Stimulated activated CD8-positive, alpha-beta memory T cell treated with anti-CD3 and anti-CD28 coated beads, Interleukin-7, amount 100 ng/mL, for 24 hours (primary cell): ENCODE data around the gene SRGAP2B.
"Not testable (repeated sequence)": the region's sequence is repeated elsewhere in the genome, so short reads cannot be mapped to it uniquely, and the experiment has no call there.

ENCODE experiments used
- DNase-seq: peaks from one replicate; pipeline ENCODE4 v3.0.0-alpha.2; 2020; ENCODE audit warnings: low read depth

SRGAP2B gene

DNA sequence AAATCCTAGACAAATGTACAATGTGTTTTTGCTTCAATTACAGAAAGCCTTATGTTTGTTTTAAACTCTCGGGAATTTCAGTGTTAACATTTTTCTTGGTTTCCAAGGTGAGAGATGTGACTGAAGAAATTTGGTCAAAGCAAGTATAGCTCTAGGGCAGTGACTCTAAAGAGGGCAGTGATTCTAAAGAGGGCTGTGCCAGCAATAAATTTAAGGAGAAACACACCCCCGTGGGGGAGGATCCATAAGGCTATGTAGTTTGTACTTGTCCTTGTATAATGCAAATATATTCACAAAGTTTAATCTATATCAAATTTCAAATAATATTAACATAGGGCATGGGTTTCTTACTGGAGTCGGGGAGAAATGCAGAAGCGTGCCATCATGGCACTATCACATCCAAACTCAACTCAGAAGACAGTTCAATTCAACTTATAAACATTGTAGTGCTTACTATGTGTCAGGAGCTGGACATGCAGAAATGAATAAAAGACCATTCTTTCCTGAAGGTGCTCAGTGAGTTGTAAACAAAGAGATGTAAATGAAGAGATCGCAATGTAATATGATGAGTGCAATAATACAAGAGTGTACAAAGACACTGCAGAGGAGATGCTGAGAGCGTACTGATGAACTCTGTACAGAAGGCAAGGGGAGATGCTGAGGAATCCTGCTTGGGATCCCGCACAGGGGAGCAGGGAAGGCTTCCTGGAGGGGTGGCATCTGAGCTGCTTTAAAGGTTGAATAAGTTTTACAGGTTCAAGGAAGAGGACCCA lies 12.5 kb downstream of the SRGAP2B start:
- not testable (repeated sequence) for DNase-seq

DNA sequence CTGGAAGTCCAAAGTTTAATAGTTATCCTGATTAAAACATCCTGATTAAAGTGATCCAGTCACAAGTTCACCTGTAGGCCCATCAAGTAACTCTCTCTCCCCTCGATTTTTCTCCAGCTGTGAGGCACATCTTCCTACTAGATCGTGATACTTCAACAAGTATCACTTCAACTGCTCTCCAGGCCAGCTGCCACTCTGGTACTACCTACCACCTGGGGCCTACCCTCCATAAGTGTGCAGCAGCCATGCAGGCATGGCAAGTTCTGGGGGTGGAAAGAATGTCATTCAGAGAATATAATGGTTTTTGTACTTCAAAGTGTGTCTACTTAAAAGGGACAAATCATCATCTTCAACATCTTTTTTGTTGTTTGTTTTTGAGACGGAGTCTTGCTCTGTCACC lies 14.9 kb downstream of the SRGAP2B start:
- not testable (repeated sequence) for DNase-seq

DNA sequence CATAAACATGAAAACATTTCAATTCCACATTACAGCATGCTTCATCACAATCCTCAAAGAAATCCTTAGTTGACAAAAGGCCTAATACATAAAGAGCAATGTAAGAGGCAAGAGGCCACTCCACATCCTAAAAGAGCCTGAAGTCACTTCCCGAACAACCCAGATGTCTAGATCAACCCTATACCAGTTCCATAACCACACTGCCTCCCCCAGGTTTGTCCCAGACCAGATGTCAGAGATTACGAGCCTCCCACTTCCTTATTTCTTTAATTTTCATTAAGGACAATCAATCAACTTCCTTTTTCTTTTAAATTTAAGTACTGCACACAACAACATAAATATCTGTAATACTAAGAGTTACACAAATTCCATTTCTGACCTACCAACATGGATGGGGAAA lies 15.4 kb downstream of the SRGAP2B start:
- not testable (repeated sequence) for DNase-seq

DNA sequence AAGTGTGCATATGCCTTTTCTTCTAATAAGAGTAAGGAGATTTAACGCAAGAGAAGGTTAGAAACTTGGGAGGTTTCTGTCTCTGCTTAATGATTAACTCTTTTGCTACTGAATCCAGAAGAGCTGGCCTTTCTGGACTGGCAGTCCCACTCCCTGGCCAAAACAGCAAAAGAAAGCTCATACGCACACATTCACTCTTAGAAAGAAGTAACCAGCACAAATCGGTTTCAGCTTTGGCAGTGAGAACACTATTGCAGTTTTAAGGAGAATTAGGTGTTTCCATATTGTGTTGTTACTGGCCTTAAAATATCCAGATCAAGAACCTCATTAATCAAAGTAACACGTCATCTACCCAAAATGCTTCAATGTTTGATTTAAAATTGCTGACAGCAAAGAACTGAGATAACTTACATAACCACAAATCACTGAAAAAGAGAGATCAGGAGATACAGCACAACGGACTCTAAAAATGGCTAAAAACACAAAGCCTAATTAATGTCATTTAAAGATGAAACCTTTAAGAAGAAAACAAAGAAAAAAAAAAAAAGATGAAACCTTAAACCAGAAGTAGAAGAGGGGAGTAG lies 16.2 kb downstream of the SRGAP2B start:
- not testable (repeated sequence) for DNase-seq

DNA sequence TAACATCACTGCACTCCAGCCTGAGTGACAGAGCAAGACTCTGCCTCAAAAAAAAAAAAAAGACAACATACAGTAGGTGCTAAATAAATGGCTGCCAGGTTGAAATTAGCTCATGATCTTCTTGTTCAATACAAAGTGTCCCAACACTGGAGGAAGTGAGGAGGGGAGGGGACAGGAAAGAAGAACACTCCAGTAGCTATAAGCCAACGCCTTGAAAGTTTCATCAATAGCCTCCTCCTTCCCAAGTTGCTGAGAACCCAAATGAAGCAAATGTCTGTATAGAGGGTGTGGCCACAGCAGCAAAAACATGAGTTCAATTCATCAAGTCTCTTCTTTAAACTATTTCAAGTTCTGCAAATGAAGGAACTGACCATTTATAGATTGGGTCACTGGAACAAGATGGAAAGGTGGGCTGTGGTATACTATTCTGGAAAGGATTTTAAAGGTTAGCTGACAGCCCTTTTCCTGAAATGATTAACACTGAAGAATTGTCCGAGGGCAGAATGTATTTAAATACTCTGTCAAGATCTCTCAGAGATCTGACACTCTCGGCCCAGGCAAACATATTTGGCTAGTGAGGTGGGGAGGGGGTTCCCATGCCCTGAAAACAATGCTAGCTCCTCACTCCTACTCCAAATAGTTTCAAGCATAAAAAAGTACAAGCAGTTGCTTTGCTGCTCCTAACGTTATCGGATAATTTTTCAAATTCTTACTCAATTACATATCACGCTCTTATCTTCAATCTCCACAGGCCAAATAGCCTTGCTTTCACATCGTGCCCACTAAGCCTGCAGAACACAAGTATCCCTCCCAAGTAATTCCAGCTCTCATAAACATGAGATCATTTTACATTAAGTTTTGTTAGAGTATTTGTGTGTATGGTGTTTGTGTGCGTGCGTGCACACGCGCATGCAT lies 17.0 kb downstream of the SRGAP2B start:
- DNase-seq, result not testable (repeated sequence)

DNA sequence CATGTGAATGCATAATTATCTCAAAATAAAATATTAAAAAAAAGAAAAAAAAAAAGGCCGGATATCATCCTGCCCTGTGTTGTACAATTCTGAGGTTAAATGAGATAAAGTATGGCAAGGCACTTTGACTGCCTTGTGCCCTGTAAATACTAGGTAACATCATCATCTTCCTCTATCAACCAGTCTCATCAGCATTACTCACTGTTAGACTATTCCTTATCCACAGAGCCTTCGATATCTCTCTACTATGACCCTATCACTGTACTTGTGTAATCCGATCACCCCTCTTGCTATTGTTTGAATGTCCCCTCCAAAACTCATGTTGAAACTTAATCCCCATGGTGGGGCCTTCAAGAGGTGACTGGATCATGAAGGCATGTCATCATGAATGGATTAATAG lies 18.3 kb downstream of the SRGAP2B start:
- DNase-seq, result not testable (repeated sequence)

DNA sequence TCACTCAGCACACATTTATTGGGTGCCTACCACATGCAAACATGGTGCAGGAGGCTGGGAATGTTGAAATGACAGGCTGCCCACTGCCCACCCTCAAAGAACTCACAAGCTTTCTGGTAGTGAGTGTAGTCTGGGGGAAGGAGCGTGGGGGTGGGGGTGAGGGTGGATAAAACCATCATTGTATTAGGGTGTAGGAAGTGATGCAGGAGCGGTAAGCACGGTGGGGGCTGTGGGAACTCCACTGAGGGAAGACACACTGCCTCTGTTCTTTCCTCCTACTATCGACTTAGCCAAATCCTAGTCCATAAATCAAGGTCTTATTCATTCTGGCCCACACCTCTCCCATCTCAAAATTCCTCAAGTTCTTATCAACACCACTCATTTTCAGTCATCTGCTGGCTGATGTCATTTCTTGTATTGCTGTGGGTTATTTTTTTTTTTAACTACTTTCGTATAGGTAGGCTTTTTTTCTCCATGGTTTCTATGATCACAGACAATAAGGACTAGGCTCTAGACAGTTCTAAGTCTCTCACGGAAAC lies 21.0 kb downstream of the SRGAP2B start:
- DNase-seq, result not testable (repeated sequence)

DNA sequence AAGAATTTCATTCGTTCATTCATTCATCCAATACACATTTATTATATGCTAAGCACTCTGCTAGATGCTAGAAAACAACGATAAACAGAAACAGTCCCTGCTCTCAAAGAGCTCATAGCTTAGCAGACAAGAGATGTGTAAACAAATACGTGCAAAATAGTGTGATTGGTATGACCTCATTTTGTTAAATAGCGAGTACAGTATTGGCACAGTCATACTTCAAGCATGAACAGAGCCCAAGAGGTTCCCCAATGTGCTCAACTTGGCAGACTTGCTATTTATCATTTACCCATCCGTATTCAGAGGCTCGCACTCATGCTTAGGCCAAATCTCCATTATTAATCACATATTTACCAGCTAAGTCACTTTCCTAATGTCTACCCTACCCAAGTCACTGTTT lies 23.6 kb downstream of the SRGAP2B start:
- DNase-seq, result not testable (repeated sequence)

DNA sequence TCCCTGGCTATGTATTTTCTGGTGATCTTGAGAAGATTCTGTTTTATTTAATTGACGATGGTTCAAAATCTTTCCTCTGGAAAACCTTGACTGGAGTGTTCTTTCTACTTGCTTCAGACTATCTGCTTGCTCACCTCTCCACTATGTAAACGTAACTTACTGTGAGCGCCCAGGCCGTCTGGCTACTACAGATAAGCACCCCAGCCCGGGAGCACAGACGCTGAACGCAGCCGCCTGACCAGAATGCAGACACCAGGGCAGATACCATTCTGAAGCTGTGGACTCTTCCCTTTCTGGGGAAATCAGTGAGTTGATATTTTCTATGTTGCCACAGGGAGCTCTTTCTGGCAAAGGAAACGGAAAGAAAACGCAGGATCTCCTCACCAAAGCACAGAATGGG lies 28.6 kb downstream of the SRGAP2B start:
- not testable (repeated sequence) for DNase-seq

DNA sequence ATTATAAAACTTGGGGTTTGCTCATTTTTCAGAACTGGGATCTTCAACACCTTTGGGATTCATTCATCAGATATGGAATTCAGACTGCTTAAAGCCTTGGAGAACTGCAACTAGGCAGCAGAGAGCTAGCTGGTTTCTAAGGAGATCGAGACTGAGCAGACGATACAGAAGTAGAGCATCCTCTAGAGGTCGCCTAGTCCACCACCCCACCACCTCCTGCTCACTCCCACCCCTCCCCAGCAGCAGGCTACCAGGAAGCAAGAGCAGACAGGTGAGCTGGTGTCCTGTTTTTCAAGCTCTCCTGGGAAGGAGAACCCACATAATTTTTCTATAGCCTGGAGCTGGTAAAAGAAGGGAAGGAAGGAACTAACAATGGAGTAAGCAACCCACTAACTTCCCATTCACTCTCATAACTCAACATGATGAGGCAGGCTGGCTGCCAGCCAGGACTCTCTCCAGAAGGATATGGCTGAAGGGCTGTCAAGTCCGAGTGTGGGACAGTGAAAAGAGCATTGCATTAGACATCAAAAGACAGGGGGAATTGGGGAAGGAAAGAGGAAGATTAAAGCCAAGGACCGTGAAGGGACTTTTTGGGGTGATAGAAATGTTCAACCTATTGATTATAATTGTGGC lies 29.8 kb downstream of the SRGAP2B start:
- DNase-seq, result not testable (repeated sequence)

DNA sequence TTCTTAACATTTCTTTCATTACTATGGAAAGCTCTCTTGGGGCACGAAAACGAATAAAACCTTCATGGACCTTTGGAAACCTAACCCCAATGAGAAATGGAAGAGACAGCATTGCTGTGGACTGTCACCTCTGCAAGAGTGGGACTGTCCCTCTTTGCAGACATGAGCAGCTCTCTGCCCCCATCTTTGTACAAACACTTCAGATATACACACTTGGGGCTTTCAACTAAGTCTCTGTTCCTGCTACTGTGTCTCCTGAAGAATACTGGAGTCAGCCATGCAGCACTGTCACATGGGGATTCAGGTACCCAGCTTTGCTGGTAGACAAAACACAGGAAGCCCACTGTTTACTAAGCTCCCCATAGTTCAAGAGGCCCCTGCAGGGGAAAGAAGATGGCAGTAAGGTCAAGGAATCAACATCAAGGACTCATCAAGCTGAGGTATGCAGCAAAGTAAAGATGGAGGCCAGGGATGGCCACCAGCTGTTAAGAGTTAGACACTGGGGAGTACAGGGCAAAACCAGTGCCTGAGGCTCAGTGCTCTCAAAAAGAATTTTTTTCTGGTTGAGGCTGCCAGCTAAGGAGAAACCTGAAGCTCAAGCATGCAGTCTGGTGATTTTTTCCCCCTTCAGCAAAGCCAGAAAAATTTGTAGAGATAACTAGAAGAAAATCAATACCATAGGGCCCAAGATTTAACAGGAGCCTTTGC lies 31.0 kb downstream of the SRGAP2B start:
- not testable (repeated sequence) for DNase-seq

DNA sequence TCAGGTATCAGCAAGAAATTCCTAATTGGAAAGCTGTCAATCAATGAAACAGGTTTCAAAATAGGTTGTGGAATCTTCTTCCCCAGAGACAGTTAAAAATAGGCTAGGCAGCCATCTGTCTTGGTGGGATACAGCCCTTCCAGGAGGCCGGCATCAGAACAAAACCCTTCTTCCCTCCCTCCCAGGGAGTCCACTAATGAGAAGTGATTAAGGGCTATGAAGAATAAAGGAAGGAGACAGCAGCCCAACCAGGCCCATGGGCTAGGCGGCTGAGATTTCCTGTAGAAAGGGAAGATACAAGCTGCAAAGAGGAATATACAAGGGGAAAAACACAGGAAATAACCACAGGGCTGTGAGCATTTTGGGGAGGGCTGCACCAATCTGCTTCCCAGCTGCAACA lies 31.8 kb downstream of the SRGAP2B start:
- not testable (repeated sequence) for DNase-seq

DNA sequence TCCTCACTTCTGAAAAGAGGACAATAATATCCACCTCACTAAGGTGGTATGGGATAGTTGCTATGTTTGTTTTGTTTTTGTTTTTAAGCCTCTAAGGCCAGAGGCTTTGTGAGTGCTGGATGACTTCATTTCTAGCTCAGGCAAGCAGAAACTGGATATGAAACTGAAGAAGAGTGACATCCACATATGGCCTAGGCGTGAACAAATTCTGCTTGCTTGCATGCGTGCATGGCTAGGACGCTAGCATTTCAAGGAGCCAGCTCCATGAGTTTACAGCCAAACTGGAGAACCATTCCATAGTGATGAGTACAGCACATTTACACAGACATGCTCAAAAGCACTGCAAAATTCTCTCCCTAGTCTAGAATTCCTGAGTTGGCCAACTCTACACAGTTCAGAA lies 36.9 kb downstream of the SRGAP2B start:
- DNase-seq, result not testable (repeated sequence)

DNA sequence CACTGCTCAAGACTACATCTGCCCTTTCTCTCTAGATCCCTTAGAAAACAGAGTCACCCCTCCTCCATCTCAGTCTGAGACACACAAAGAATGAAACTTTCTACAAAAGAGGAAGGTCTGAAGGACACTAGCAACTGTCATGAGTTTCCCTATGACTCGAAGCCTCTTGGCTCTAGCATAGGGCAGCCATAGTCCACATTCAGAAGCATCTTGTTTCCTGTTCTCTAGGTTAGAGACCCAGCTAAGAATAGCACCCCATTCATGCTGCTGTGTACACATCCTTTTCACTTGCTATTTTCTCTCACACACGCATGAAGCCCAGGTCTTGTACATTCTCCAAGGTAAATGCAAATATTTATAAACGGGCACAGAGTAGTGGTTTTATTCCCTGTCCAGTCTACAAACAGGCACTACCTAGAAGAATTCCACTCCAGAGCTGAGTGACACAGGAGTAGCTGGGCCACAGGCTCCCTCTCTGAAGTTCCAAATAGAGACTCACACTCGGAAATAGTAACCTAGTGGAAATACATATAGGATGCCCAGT lies 39.8 kb downstream of the SRGAP2B start:
- not testable (repeated sequence) for DNase-seq

DNA sequence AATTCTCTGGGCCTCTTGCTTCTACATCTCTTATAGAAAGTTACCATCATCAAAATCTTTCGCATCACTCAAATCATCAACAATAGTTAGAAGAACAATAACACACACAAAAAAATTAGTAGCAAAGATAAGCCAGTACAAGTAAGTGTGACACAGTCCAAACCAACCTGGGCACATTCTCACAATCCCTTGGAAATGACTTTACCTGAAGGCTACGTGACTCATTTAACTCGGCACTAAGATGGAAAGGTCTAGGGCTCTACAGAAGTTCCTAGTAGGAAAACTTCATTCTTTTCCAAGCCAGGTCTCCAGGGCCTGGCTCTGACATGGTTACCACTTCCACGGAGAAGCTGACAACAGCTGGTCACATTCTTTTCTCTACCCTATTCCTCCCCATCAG lies 41.7 kb downstream of the SRGAP2B start:
- DNase-seq, result not testable (repeated sequence)

DNA sequence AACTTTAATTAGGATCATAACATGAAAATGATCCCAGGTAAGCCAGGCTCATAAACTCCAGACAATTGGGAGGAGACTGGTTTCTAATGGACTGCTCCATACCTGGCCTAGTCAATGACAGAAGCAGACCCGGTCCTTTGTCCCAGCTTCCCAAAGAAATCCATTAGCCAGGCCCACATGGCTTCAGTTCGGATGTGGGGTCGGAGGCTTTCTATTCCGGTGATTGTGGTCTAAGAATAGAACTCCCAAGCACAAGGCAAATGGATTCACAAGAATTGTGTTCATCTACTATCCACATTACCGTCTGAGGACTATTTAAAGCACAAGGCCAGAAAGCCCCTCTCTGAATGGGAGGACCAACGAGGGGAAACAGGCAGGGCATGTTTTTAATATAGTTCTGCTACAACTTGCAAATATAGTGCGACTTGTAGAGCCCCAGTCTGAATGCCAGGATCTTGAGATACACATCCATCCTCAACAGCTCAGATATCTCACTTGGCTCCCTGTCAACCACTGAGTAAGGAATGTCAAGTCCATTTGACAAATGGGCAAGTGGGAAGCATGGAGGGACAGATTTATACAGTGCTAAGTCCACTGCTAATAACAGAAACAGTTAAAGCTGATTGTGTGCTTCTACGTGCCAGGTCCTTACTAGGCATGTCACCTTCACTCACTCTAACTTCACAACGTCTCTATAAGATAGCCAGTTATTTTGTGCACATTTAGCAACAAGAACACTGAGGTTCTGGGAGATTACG lies 42.9 kb downstream of the SRGAP2B start:
- DNase-seq, result not testable (repeated sequence)

DNA sequence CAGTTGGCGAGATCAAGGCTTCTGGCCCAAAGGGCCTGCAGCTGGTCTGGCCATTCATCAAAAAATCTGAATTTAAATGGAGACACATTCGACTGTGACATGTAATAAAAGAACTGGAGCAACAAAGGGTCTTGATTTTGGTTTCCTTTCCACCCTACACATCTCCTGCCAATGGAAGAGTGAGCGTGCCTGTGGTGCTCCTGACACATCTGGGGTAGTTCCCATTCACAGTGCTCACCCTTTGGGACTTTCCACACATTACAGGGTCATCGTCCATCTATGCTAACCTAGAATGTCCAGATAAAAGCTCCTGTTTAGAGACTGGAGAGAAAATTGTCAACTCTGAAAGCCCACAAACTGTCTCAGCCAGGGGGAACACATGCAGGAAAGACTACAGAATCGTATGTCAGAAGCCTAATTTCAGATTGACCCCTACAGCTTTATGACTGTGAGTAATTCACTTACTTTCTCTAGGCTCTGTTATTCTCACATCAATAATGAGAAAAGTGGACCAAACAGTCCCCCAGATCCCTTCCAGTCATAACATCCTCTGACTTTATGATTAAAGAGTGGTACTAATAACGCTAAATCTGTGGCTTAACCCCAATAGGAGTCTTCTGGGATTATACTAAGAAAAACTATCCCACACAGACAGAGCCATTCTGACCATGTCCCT lies 46.8 kb downstream of the SRGAP2B start:
- not testable (repeated sequence) for DNase-seq

DNA sequence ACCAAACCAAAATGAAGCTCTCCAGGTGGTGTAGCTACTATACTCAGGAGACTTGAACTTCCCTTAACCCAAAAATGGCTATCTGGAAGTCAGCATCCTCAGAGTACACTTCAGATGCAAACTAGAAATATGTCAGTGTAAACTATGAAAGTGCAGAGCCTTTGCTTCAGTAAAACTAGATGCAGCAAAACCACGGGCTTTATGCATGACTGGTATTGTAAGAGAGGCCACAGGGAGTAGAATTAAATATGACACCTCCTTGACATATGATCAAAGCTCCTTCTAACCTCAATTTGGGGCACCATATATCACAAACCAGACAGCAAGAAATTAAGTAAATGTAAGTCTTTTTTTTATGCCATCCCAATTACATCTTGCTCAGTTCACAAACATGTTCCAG lies 47.6 kb downstream of the SRGAP2B start:
- DNase-seq, result not testable (repeated sequence)

DNA sequence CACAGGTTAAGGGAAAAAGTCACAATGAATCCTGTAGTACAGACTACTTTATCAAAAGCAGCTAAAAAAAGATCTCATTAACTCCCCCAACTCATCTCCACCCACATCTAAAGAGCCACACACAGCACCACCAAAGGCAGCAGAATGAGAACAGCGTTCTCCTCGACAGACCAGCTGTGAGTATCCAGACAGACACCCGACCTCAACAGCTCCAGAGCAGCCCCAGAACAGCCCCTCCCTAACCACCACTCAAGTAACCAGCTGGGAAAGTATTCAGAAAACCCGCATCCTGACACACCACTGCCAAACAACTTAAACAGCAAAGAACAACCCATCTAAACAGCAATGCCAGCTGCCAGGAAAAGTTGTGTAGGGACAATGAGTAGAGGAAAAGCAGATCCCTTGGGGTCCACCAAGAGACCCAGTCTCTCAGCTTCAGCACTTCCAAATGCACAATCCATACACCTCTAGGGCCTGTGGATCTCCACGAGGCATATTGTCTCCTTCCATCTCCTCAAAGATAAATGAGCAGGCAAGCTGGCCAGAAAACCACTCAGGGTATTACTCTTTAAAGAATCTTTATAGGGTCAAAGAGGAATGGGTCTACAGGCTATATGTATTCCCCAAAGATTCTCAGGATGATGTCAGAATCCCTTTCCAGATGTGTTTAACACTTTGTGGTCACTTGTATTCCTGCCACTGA lies 49.4 kb downstream of the SRGAP2B start:
- DNase-seq, result not testable (repeated sequence)
